ENCODE data around the gene ABCC4. TPM values are rescaled to one million over a fixed set of nuclear protein-coding genes. Genes with fewer than 3 reads are reported as not detected.

The ABCC4 gene
- total RNA-seq, 1 donor from 2014 or later = 1.7 TPM

- Mint-ChIP-seq H3K9me3 (ENCODE audit: unreplicated experiment) (no peaks in the 10 kb centered on the region), H3K27ac (ENCODE audit: unreplicated experiment) (no peak overlapping the region)
Measured at GRCh38 chr13:95315752-95316151, 14.5 kb upstream of the ABCC4 start.

DNA sequence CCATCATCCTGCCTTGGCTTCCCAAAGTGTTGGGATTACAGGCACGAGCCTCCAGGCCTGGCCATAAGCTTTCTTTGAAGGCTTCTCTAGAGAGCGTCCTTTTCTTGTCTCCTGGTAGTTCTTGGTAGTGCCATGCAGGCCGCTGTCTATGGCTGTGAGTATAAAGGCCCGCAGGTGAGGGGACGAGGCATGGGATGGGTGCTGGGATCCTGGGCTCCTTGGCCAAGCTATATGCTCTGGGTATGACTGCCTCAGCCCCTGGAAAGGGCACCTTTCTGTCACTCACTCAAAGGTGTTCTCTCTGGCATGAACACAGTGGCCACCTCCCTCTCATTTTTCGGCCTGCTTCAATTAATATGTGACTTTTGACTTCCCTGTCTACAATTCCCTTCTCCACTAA lies 6.3 kb upstream of the ABCC4 start:
- no peaks in the 10 kb centered on the region for H3K9me3 Mint-ChIP-seq (ENCODE audit: unreplicated experiment)
- no peak overlapping the region for H3K27ac Mint-ChIP-seq (ENCODE audit: unreplicated experiment)
- H3K4me1 Mint-ChIP-seq (ENCODE audit: low read depth, unreplicated experiment) = no peaks in the 10 kb centered on the region
- H3K27me3 Mint-ChIP-seq (ENCODE audit: unreplicated experiment) = peaks cover 7% of the 10 kb centered on the region
- H3K4me3 Mint-ChIP-seq (ENCODE audit: unreplicated experiment) = no peak overlapping the region
- TF ChIP-seq, protein P1, sequence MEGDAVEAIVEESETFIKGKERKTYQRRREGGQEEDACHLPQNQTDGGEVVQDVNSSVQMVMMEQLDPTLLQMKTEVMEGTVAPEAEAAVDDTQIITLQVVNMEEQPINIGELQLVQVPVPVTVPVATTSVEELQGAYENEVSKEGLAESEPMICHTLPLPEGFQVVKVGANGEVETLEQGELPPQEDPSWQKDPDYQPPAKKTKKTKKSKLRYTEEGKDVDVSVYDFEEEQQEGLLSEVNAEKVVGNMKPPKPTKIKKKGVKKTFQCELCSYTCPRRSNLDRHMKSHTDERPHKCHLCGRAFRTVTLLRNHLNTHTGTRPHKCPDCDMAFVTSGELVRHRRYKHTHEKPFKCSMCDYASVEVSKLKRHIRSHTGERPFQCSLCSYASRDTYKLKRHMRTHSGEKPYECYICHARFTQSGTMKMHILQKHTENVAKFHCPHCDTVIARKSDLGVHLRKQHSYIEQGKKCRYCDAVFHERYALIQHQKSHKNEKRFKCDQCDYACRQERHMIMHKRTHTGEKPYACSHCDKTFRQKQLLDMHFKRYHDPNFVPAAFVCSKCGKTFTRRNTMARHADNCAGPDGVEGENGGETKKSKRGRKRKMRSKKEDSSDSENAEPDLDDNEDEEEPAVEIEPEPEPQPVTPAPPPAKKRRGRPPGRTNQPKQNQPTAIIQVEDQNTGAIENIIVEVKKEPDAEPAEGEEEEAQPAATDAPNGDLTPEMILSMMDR (IDR thresholded peaks at IDR 0.05; ENCODE audit: partially characterized antibody, unreplicated experiment) = no peak
- H3K36me3 Mint-ChIP-seq (ENCODE audit: unreplicated experiment) = peaks cover 5% of the 10 kb centered on the region
- no peak for DNase-seq

More at GRCh38 chr13:95315752-95316151, 14.5 kb upstream of the ABCC4 start:
- TF ChIP-seq, protein P1 (IDR thresholded peaks at IDR 0.05; ENCODE audit: partially characterized antibody, unreplicated experiment) = no peak
- DNase-seq = no peak
- no peaks in the 10 kb centered on the region for H3K36me3 Mint-ChIP-seq (ENCODE audit: unreplicated experiment)
- H3K4me3 Mint-ChIP-seq (ENCODE audit: unreplicated experiment) = no peak overlapping the region
- H3K27me3 Mint-ChIP-seq (ENCODE audit: unreplicated experiment) = peaks cover 4% of the 10 kb centered on the region
- no peaks in the 10 kb centered on the region for H3K4me1 Mint-ChIP-seq (ENCODE audit: low read depth, unreplicated experiment)

DNA sequence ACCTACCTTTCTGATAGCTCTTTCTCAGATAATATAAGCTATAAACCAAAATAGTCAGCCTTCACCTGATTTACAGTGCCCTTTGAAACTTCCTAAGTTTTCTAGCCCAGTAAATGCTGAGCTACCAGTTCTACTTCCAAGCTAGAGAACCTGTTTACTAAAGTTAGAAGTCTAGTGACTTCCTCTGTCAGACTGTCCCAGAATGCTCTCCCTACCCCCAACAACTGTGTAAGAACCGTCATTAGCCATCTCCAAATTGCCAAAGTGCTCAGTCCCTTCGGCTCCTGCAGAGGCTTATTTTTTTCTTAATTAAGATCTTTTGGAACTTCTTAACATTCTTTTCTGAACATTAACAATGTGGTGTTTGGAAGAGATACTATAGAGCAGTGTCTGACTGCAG lies 3.2 kb upstream of the ABCC4 start:
- no peak for DNase-seq
- peaks cover 11% of the 10 kb centered on the region for H3K27me3 Mint-ChIP-seq (ENCODE audit: unreplicated experiment)
- no peak overlapping the region for H3K4me3 Mint-ChIP-seq (ENCODE audit: unreplicated experiment)
- TF ChIP-seq, protein P1 (IDR thresholded peaks at IDR 0.05; ENCODE audit: partially characterized antibody, unreplicated experiment) = no peak
- H3K9me3 Mint-ChIP-seq (ENCODE audit: unreplicated experiment) = no peaks in the 10 kb centered on the region
- peaks cover 3% of the 10 kb centered on the region for H3K36me3 Mint-ChIP-seq (ENCODE audit: unreplicated experiment)
- H3K27ac Mint-ChIP-seq (ENCODE audit: unreplicated experiment) = no peak overlapping the region
- H3K4me1 Mint-ChIP-seq (ENCODE audit: low read depth, unreplicated experiment) = no peaks in the 10 kb centered on the region

- no peaks in the 10 kb centered on the region for H3K36me3 Mint-ChIP-seq (ENCODE audit: unreplicated experiment)
- no peaks in the 10 kb centered on the region for H3K9me3 Mint-ChIP-seq (ENCODE audit: unreplicated experiment)
- peaks cover 9% of the 10 kb centered on the region for H3K27me3 Mint-ChIP-seq (ENCODE audit: unreplicated experiment)
- DNase-seq = no peak
- TF ChIP-seq, protein P1 (IDR thresholded peaks at IDR 0.05; ENCODE audit: partially characterized antibody, unreplicated experiment) = no peak
- no peak overlapping the region for H3K27ac Mint-ChIP-seq (ENCODE audit: unreplicated experiment)
- no peaks in the 10 kb centered on the region for H3K4me1 Mint-ChIP-seq (ENCODE audit: low read depth, unreplicated experiment)
- peak overlapping the region; percentile 49 for H3K4me3 Mint-ChIP-seq (ENCODE audit: unreplicated experiment)
Measured at GRCh38 chr13:95301968-95302393, 730 bp upstream of the ABCC4 start.

GRCh38 chr13:95300625-95301182 lies 547 bp downstream of the ABCC4 start:
- Mint-ChIP-seq H3K27ac (ENCODE audit: unreplicated experiment) (no peak overlapping the region), H3K4me3 (ENCODE audit: unreplicated experiment) (peak overlapping the region; percentile 94), H3K27me3 (ENCODE audit: unreplicated experiment) (peaks cover 9% of the 10 kb centered on the region), H3K4me1 (ENCODE audit: low read depth, unreplicated experiment) (no peaks in the 10 kb centered on the region), H3K9me3 (ENCODE audit: unreplicated experiment) (no peaks in the 10 kb centered on the region), H3K36me3 (ENCODE audit: unreplicated experiment) (no peaks in the 10 kb centered on the region)
- TF ChIP-seq, protein P1 (IDR thresholded peaks at IDR 0.05; ENCODE audit: partially characterized antibody, unreplicated experiment) = no peak
- peak; percentile 33 for DNase-seq

Measured in glutamatergic neuron (in vitro differentiated cells).